HEK293T (cell line): Measurements from ENCODE around the gene TAGLN2.

Experiments used
- FOXA1 ChIP-seq: fragments of 450-650 bp; IDR thresholded peaks from 2 replicates; pipeline ENCODE4 v1.6.1; 2016; ENCODE audit warnings: mild to moderate bottlenecking
- FOXM1 ChIP-seq: fragments of 450-650 bp; IDR thresholded peaks from 2 replicates; pipeline ENCODE4 v1.6.1; 2017; ENCODE audit warnings: mild to moderate bottlenecking, borderline replicate concordance

- TF ChIP-seq FOXM1 (no peak), FOXA1 (no peak)
These were observed 2.6 kb downstream of the TAGLN2 start for GRCh38 chr1:159922511-159923202.
